NCI-H128 (cell line): ENCODE results near the gene HOXC11.

ENCODE experiments used
- DNase-seq: peaks from one replicate; lab custom pipeline; 2025; ENCODE audit not compliant: unreplicated experiment; lab: John Stamatoyannopoulos, UW

The HOXC11 gene

DNA sequence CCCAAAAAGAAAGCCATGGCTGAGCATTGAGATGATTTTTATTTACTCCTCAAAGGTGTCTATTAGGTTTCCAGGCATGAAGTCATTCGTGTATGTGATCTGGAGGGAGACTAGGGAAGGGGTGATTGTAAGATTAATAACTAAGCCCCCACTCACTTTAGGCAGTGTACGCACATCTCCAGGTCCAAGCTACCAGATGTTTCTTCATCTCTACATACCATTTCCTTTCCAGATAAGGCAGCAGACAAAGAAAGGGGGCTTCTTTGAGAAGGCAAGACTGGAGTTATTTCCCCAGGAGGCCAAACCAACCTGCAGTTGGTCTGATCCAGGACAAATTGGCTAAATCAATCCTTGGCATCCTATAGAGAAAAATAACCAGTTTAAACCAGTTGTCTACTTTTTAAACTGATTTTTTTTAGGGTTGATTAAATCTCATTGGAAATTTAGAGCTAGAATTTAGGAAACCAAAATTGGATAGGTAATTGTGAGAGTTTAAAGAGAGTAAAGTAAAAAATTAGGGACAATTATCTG is 30.4 kb upstream of the HOXC11 start:
- DNase-seq, result no peak

DNA sequence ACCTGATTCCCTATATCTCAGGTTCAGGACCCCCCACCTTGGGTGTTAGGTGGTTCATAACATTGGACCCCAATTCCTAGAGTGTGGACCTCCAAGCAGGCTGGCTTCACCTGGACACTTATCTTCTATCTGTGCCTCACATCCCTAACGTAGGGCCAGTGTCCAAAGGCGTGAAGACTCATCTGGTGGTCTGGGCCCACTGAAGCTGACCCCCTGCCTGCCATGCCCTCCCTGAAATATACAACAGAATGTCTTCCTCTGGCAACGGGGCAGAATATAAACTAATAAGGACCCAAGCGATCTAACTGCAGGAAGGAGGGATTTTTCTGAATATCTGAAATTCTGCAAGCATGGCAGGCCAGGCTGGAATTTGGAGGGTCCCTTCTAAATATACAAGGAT is 28.7 kb upstream of the HOXC11 start:
- no peak for DNase-seq

DNA sequence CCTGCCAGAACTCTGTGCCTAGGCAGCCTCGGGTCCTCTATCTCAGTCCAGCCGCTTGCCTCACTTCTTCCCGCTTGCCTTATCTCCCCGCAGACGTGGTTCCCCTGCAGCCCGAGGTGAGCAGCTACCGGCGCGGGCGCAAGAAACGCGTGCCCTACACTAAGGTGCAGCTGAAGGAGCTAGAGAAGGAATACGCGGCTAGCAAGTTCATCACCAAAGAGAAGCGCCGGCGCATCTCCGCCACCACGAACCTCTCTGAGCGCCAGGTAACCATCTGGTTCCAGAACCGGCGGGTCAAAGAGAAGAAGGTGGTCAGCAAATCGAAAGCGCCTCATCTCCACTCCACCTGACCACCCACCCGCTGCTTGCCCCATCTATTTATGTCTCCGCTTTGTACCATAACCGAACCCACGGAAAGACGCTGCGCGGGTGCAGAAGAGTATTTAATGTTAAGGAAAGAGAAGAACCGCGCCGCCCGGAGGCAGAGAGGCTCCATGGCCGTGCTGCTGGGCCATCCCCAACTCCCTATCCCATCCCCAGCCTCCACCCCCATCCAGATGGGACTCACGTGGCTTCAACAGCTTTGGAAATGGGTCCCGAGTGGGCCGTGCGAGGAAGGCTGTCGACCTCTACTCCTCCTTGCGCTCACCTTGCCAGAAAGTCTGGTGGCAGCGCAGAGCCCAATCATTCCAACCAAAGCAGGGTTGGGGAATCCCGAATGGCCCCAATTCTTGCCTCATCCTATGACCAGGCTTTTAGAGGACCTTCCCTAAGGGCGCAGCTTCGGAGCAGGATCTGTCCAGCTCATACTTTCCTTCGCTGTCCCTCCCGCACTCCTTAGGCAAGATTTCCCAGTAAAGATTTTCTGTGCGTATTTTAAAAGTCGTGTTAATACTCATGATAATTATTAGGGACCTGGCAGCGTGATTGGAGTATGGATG is 27.7 kb upstream of the HOXC11 start:
- DNase-seq, result no peak

DNA sequence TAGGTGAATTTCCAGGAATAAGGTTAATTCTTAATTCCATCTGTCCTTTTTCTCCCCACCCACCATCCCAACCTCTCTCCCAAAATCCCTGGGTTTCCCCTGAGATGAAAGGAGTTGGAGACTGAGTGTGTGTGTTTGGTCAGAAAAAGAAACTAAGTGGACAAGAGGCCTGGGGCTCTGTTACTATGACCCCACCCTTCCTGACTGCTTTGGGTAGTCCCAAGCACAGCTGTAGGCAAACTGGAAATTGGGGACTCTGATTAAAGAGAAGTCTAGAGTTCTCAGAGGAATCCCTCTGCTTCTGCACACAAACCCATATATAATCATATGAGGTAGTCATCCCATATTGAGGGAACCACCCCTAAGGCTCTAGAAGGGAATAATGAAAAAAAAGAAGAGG is 25.2 kb upstream of the HOXC11 start:
- no peak for DNase-seq

DNA sequence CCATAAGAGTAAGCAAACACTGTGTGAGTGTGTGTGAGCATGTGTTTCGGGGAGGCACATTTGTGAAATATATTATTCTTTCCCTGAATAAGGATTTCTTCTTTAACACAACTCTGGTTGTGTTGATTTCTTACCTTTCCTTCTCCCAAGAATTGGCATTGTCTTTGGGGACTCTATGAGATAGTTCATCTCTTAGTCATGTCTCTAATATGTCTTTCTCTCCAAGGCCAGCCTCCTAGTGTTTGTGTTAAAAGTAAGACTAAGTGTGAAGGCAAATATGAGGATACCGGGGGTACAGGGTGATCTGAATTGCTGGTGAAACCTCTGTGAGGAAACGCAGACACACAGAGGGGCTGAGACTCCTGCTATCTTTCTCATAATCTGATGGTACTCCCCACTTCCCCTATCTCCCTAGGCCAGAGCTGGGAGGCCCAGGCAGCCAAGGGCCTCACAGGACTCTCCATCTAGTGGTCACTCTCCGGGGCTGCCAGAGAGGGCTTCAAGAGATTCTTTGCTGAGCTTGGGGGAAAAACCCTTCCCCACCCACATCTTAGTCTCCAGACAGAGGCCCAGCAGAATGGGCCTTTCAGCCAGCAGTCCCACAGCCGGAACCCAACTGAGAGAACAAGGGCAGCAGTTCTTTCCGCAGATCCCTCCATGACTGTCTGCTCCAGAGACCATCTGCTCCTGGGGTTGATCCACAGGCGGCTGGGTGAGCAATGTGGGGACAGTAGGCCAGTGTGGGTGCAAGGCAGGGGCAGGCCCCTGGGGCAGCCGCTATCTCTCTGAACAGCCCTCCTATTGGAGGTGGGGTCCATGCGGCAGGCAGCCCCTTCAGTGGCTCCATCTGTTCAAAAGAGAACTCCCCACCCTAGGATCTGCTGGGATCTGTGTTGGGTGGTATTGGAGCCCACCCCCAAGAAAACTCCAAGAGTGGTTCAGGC is 24.0 kb upstream of the HOXC11 start:
- no peak for DNase-seq

DNA sequence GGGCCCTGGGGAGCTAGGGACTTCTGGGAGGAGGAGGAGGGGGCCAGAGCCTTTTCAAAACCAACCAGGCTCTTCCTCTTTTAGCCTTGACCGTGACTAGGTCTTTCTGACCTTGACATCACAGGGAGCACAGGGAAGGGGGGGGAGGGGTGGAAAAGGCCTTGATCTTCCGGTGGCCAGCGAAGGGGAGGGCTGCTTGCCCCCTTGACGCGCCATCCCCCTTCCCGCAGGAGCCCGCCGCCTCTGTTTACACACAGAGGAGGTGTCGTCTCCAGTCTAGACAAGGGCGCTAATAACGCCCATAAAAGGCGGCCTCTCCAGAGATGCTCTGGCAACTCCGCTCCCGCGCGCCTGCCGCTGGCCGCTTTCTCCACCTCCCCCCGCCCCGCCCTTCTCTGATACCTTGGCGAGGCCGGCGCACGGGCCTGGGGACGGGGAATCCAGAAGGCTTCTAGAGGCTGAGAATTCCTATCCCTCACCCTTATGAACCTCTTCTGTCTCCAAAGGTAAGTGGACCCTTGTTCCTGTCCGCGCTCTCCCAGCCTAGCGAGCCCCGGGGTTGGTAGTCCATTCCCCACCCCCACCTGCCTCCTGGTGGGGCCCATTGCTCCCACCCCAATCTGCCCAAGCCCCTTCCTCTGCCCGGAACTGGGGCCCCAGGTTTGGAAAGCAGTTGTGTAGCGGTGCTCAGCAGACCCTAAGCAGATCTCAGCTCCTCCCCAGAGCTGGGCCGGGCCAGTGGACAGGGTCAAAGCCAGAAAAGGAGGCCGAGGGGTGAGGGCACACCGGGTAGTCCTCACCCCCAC is 23.1 kb upstream of the HOXC11 start:
- DNase-seq, result no peak

DNA sequence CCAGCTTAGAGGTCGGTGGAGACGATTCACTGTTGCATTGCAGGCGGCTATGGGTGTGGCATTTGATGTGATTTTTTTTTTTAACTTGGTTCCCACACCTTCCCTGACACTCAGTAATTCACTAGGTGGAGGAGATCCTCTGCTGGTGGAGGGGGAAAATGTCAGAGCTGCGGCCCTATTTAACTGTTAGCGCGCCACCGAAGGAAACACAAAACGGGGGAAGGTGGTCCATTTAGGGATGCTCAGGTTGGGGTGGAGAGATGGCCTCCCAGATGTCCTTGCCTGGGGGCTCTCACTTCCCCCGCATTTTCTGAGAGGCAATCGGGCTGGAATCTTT is 22.5 kb upstream of the HOXC11 start:
- no peak for DNase-seq

DNA sequence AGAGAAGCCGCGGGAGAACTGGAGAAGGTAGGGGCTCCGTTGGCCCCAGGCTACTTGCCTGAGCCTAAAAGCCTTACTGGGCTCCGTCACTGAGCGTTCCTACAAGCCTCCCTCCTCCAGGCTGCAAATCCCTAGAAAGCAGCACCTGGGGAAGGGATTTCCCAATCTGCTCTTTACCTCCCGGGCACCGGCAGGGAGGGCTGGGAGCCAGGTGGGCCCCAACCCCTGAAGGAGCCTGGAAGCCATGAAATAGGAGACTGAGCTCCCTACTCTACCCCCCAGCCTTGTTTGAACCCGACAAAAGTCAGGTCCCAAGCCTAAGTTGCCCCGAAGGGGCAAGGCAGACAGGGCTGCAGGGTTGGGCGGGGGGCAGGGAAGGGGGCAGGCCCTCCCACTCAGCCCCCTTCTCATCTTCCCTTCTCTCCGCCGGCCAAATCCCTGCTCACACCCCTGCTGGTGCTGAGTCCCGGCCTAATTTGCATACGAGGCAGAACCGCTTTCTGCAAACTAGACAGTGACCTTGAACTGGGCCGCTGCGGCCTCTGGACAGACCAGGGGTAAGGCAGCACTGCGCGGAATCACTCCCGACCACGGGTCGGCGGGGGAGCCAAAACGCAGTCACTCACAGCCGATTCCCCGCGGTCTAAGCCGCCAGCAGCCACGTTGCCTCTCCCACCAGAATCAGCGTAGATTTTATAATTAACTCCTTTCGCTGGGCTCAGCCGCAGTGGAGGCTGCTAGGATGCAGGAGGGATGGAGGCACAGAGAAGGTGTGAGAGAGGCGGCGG is 21.9 kb upstream of the HOXC11 start:
- no peak for DNase-seq

DNA sequence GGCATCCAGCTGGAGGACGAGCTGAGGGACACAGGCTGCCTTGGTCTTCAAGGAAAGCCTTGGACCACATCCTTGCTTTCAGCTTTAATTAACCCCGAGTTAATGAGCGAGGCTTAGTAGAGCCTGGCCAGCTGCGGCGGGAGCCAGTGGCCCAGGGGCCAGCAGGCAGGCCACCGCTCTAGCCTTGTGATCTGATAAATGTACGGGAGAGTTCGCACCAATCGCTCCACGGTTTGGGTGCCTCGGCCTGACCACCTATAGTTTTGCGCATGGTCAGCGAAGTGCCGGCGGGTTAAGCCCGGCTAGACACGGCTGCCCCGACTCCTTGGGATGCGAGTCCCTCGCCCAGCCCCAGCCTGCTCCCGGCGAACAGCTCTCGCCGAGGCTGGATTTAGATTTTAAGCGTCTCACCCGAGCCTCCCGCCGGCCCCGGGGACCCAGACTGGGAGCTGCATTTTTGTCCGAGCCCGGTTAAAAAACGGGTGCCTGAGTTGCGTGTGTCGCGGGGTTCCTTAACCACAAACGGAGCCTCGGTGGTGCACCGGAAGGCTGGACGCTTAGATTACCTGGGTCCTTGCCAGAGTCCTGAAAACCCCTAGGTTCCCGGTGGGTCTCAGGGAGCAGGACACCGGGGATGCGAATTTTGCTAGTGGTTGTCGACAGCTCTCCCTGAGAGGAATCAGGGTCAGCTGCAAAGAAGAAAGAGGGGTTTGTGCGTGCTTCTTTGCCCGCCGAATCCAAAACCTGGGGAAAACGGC is 21.2 kb upstream of the HOXC11 start:
- no peak for DNase-seq

DNA sequence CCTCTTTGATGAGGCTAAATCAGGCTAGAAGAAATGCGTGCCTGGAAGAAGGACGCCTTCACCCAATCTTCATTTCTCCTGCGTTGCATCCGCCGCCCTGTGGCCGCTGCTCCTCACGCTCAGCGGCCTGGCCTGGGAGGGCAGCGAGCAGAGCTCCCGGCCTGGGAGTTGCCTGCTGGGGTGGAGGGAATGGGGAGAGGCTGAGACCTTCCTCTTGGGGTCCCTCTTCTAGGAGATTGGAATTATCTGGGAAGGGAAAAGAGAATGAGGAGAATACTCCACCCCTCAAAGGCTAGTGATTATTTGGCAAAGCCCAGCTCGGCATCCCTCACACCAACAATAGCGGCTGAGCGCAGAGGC is 20.6 kb upstream of the HOXC11 start:
- no peak for DNase-seq

DNA sequence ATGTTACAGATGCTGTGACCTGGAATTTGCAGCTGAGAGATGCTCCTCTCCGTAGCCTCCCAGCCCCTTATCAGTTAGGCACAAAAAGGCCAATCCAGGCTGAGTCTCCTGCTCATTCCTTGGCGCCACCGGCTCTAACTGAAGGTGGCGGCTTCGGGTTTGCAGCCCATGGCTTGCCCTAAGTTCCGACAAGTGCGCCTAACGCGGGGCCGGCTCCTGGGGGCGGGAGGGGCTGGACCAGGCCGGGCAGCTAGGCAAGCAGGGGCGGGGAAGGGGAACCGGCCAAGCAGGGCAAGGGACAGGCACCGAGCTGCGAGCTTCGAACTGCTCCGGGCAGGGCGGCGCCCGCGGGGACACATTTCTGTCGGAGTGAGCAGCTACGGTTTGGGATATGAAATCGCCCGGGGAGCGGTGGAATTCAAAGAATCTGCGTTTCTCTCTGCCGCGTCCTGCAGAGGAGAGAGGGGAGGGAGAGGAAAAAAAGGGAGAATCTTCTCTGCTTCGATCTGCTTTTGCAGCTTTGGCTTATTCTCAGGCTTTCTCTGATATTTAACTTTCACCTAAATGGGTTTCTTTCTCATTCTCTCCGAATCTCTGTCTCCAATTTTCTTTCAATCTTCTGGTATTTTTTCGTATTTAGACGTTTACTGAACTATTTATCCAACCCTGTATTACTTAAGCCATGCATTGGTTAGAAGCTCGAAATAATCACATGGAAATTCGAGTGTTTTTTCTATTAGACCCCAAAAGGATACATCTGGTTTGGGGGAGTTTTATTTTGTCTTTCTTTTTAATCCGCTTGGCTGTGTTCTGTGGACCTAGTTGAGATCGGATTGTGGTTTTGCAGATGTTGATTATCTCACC is 19.8 kb upstream of the HOXC11 start:
- no peak for DNase-seq

DNA sequence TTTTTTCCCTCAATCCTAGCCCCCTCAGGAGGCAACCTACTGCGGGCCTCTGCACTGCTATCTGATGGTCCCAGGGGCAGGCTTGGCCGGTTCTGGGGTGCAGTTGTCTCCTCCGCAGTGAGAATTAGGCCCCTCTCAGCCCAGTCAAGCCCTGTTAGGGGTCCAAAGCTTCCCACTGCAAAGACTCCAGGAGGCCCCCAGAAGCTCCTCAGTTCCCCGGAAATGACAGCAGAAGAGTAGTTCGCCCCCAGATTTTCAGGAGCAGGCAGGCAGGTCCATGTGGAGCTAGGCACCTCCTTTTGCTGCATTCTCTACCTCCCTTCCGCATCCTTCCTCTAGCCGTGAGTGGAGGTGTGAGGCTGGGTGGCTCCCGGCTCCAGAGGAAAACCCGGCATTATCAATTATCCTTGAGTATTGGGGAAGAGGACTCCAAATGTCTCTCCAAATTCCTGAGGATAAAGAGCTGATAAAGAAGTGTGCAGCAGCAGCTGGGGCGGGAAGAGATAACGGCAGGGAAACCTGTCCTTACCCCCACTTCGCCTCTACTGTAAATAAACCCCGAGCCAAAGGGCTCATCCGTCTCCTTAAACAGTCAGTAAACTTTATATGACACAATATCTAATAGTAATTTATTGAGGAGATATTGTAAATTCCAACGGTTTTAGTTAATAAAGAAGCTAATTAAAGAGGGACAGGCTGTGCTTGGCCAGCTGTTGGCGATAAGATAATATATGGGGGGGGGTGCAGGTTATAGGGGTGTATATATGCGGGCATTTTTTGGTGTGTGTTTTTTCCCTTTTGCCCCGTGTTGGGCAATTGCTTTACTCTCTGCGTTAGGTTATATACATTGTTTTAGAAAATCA is 18.9 kb upstream of the HOXC11 start:
- no peak for DNase-seq

DNA sequence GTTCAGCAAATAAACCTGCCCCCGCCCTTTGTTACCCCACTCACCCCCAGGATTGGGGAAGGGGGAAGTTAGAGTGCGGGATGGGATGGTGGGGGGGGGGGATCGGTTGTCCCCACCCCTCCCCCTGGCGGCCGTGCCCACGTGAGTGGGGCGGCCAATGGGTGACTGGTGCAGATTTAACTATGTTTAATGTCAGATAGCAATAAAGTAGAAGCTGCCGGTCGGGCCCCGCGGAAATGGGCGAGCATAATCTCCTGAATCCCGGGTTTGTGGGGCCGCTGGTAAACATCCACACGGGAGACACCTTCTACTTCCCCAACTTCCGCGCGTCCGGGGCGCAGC is 18.3 kb upstream of the HOXC11 start, which contains the start of gene HOXC12:
Gene HOXC12 (plus strand): TSS at position 210 of the 342 bp plus-strand sequence. CDS start 27 bp downstream, at position 237.
- DNase-seq, result no peak

DNA sequence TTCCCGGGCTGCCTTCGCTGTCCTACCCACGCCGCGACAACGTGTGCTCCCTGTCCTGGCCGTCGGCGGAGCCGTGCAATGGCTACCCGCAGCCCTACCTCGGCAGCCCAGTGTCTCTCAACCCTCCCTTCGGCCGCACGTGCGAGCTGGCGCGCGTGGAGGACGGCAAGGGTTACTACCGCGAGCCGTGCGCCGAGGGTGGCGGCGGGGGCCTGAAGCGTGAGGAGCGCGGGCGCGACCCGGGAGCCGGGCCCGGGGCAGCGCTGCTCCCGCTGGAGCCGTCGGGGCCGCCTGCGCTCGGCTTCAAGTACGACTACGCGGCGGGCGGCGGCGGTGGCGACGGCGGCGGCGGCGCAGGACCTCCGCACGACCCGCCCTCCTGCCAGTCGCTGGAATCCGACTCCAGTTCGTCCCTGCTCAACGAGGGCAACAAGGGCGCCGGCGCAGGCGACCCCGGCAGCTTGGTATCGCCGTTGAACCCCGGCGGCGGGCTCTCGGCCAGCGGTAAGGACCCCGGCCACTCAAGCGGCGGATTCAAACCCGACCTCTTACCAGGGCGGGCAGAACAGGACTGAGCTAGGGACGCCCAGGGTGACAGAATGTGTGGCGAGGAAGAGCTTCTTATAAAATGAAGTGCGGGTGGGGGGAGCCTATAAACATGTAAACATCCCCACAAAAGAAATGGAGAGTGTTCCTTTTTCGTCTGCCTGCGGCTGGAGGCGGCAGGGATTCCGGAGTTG is 17.7 kb upstream of the HOXC11 start:
- DNase-seq, result no peak

DNA sequence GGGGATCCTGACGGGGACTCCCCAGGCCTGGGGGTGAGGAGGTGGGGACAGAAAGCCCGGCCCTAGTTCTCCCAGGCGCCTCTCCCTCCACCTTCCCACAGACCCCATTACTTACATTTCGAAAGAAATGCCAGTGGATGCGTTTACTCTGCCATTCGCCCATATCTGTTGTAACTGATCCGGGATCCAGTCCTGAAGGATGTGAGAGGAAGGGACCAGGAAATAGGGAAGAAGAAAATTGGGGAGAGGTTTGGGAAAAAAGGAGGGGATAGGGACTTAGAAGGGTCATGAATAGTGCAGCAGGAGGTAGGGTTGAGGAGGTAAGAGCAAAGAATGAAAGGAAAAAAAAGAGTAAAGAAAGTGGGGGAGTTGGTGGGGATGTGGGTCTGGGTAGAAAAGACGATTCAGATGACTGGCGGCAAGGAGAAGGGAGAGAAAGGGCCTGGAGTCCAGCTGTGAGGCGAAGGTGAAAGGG is 17.1 kb upstream of the HOXC11 start:
- no peak for DNase-seq

DNA sequence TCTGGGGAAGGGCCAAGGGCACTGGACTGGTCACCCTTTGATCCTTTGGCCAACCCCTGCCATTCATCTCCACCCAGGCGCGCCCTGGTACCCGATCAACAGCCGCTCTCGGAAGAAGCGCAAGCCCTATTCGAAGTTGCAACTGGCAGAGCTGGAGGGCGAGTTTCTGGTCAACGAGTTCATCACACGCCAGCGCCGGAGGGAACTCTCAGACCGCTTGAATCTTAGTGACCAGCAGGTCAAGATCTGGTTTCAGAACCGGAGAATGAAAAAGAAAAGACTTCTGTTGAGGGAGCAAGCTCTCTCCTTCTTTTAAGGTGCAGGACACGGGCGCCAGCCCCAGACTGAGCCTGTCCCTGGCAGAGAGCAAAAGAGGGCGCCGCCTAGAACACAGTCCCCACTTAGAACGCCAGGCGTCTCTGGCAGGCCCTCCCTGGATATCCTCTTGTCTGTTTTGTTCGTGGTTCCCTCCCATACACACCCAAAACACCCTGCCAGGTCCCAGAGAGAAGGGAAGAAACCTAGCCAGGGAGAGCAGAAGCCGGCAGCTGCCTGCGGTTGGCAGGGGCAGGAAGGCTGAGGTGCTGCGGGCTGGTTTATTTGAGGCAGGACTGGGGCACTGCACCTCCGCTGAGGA is 16.6 kb upstream of the HOXC11 start:
- no peak for DNase-seq
